Ishikawa (cell line): ENCODE results near the gene STING1.

ENCODE experiments used
- CREB1 ChIP-seq: IDR thresholded peaks from 2 replicates; pipeline ENCODE4 v1.6.1; 2012; ENCODE audit warnings: low read depth
- EGR1 ChIP-seq: IDR thresholded peaks from 2 replicates; pipeline ENCODE4 v1.6.1; 2012
- RAD21 ChIP-seq: IDR thresholded peaks from 2 replicates; pipeline ENCODE4 v1.6.1; 2012; ENCODE audit warnings: low read depth
- TAF1 ChIP-seq: IDR thresholded peaks from 2 replicates; pipeline ENCODE4 v1.6.1; 2012; ENCODE audit warnings: low read depth, mild to moderate bottlenecking
- YY1 ChIP-seq: IDR thresholded peaks from 2 replicates; pipeline ENCODE4 v1.6.1; 2012; ENCODE audit warnings: low read depth

- TF ChIP-seq YY1 (no peak), TAF1 (no peak), EGR1 (no peak), RAD21 (no peak), CREB1 (no peak)
Measured at GRCh38 chr5:139457653-139458306, 24.8 kb downstream of the STING1 start.
